Gastrocnemius medialis (tissue), 4 donors: ENCODE data around the gene CPNE7. TPM values are rescaled to one million over a fixed set of nuclear protein-coding genes. Genes with fewer than 3 reads are reported as not detected.

Experiments
- ATAC-seq, 2 donors: fragments of 150-250 bp; one replicate each; pipeline ENCODE4 v1.9.1; 2016
- DNase-seq, 2 donors: peaks; one replicate each; pipeline ENCODE4 v3.0.0-alpha.2; 2019
- H3K27ac ChIP-seq, 4 donors: fragments of 200-600 bp; sonication (generic); 1 replicate in 1 of 4; 2 replicates in 3 of 4; pipeline ENCODE4 v1.5.1; 2016 to 2018; ENCODE audit warnings: mild to moderate bottlenecking in 2 of 4, moderate library complexity in 1 of 4
- H3K27me3 ChIP-seq, 3 donors: fragments of 200-600 bp; sonication (generic) in 2 of 3; 1 replicate in 1 of 3; 2 replicates in 2 of 3; pipeline versions ENCODE4 v1.5.1 to v1.6.0; 2016 to 2019; ENCODE audit warnings: mild to moderate bottlenecking in 1 of 3, moderate library complexity in 1 of 3
- H3K36me3 ChIP-seq, 2 donors: fragments of 200-600 bp; sonication (generic) in 1 of 2; one replicate each; pipeline ENCODE4 v1.5.1; 2017 to 2018
- H3K4me1 ChIP-seq, 2 donors: fragments of 200-600 bp; sonication (generic) in 1 of 2; one replicate each; pipeline ENCODE4 v1.5.1; 2016 to 2017; ENCODE audit warnings: mild to moderate bottlenecking in 2 of 2
- H3K4me3 ChIP-seq, 4 donors: fragments of 200-600 bp; sonication (generic) in 3 of 4; 1 replicate in 1 of 4; 2 replicates in 3 of 4; pipeline ENCODE4 v1.5.1; 2016 to 2019; ENCODE audit warnings: mild to moderate bottlenecking in 2 of 4
- H3K9me3 ChIP-seq, 3 donors: fragments of 200-600 bp; sonication (generic) in 2 of 3; 1 replicate in 1 of 3; 2 replicates in 2 of 3; pipeline ENCODE4 v1.5.1; 2016 to 2019
- CTCF ChIP-seq, 5 experiments: fragments of 450-650 bp in 3 of 5; fragments of 200-600 bp in 2 of 5; sonication (generic) in 2 of 5; IDR thresholded peaks in 4 of 5; conservative IDR thresholded peaks in 1 of 5; 1 replicate in 4 of 5; 2 replicates in 1 of 5; pipeline ENCODE4 v1.5.1; 2016 to 2019; ENCODE audit warnings: antibody characterized with exemption in 5 of 5, mild to moderate bottlenecking in 3 of 5, moderate library complexity in 3 of 5
- POLR2A ChIP-seq, 2 donors: fragments of 450-650 bp; IDR thresholded peaks; one replicate each; pipeline ENCODE4 v1.6.1; 2017; ENCODE audit warnings: antibody characterized with exemption in 2 of 2, mild to moderate bottlenecking in 2 of 2, moderate library complexity in 2 of 2
- in situ Hi-C, 4 donors: fragments of 200-750 bp; cut with MboI; loops; one replicate each; pipeline versions ENCODE4 v1.15.0 to v1.8.0; 2017; ENCODE audit warnings: low sequenced_read_pairs in 4 of 4
- intact Hi-C: fragments of 100-400 bp; cut with DNase I; formaldehyde crosslinking; loops from one replicate; pipeline ENCODE4 v1.15.1; 2023; ENCODE audit warnings: low total_unique reads
- total RNA-seq, 4 donors: library from RNA; depleted of rRNA; stranded (reverse); fragments of >200 nt; gene quantifications; one replicate each; pipeline versions ENCODE4 v1.1.0 to v1.2.3, GENCODE V29; 2016

CPNE7 gene
- total RNA-seq, 4 donors from 2014 or later, result not detected

GRCh38 chr16:89534252-89534756 is 41.3 kb upstream of the CPNE7 start:
- Histone ChIP-seq H3K27me3 (no peaks in the 10 kb centered on the region), H3K4me1 (peaks cover 33 to 49% of the 10 kb centered on the region in 2 donors), H3K9me3 (no peaks in the 10 kb centered on the region), H3K36me3 (peaks cover 0 to 75% of the 10 kb centered on the region in 2 donors), H3K4me3 (no peak overlapping the region), H3K27ac (peak overlapping the region; percentile 44 to 82 (median 70))
- in situ Hi-C loops (no loop called here), intact Hi-C loops (no loop called here)
- ATAC-seq (peak in 1 of 2 donors; percentile 51), DNase-seq (peak; percentile 15 to 46)
- TF ChIP-seq POLR2A (IDR thresholded peaks at IDR 0.05) (no peak), CTCF (IDR thresholded peaks at IDR 0.05 in 4 of 5, conservative IDR thresholded peaks at IDR 0.05 in 1 of 5) (no peak)

GRCh38 chr16:89536371-89536770 is 39.2 kb upstream of the CPNE7 start:
- H3K4me1 ChIP-seq, result peaks cover 31 to 41% of the 10 kb centered on the region in 2 donors
- no peaks in the 10 kb centered on the region for H3K9me3 ChIP-seq
- TF ChIP-seq CTCF (IDR thresholded peaks at IDR 0.05 in 4 of 5, conservative IDR thresholded peaks at IDR 0.05 in 1 of 5) (no peak), POLR2A (IDR thresholded peaks at IDR 0.05) (no peak)
- ATAC-seq (no peak), DNase-seq (no peak)
- intact Hi-C loops (no loop called here), in situ Hi-C loops (no loop called here)
- H3K27ac ChIP-seq, result peak overlapping the region; percentile 44 to 82 (median 70)
- H3K36me3 ChIP-seq, result peaks cover 0 to 59% of the 10 kb centered on the region in 2 donors
- no peak overlapping the region for H3K4me3 ChIP-seq
- H3K27me3 ChIP-seq, result no peaks in the 10 kb centered on the region

- Histone ChIP-seq H3K9me3 (no peaks in the 10 kb centered on the region), H3K27me3 (no peaks in the 10 kb centered on the region), H3K4me3 (no peak overlapping the region), H3K27ac (no peak overlapping the region), H3K4me1 (peaks cover 25 to 34% of the 10 kb centered on the region in 2 donors), H3K36me3 (peaks cover 0 to 59% of the 10 kb centered on the region in 2 donors)
- DNase-seq, result no peak
- no peak for ATAC-seq
- in situ Hi-C loops, result no loop called here
- intact Hi-C loops, result no loop called here
- no peak for TF ChIP-seq CTCF (IDR thresholded peaks at IDR 0.05 in 4 of 5, conservative IDR thresholded peaks at IDR 0.05 in 1 of 5)
- no peak for TF ChIP-seq POLR2A (IDR thresholded peaks at IDR 0.05)
Observed at GRCh38 chr16:89536886-89537548, 38.5 kb upstream of the CPNE7 start.

- ATAC-seq (no peak), DNase-seq (no peak)
- intact Hi-C loops, result no loop called here
- peaks cover 0 to 56% of the 10 kb centered on the region in 2 donors for H3K36me3 ChIP-seq
- no peaks in the 10 kb centered on the region for H3K9me3 ChIP-seq
- H3K4me1 ChIP-seq, result peaks cover 21 to 29% of the 10 kb centered on the region in 2 donors
- no peaks in the 10 kb centered on the region for H3K27me3 ChIP-seq
- no peak for TF ChIP-seq CTCF (IDR thresholded peaks at IDR 0.05 in 4 of 5, conservative IDR thresholded peaks at IDR 0.05 in 1 of 5)
- no peak for TF ChIP-seq POLR2A (IDR thresholded peaks at IDR 0.05)
- no peak overlapping the region for H3K4me3 ChIP-seq
- in situ Hi-C loops, result no loop called here
- no peak overlapping the region for H3K27ac ChIP-seq
Observed at GRCh38 chr16:89537549-89537925, 38.0 kb upstream of the CPNE7 start.
